H1 (cell line): ENCODE results near the gene LPAR3. TPM values are rescaled to one million over a fixed set of nuclear protein-coding genes. Genes with fewer than 3 reads are reported as not detected.

ENCODE experiments used
- CREB1 ChIP-seq: IDR thresholded peaks from 2 replicates; pipeline ENCODE4 v1.6.1; 2012; ENCODE audit warnings: inconsistent platforms
- EZH2 ChIP-seq: fragments of 200-600 bp; sonication (generic); IDR thresholded peaks from 2 replicates; pipeline ENCODE4 v1.7.1; 2012; ENCODE audit warnings: low read depth, mild to moderate bottlenecking, moderate library complexity, low read length, inconsistent platforms; ENCODE audit not compliant: severe bottlenecking
- HDAC6 ChIP-seq: IDR thresholded peaks from one replicate; pipeline ENCODE4 v1.7.1; 2012; ENCODE audit warnings: low read depth, mild to moderate bottlenecking, inconsistent platforms, low read length, moderate library complexity
- KDM1A ChIP-seq: fragments of 200-600, 300-600 bp; sonication (generic); IDR thresholded peaks from 2 replicates; pipeline ENCODE4 v1.7.1; 2016; ENCODE audit warnings: mild to moderate bottlenecking, low read length, borderline replicate concordance
- POLR2AphosphoS5 ChIP-seq: IDR thresholded peaks from 2 replicates; pipeline ENCODE4 v1.6.1; 2011; ENCODE audit warnings: low read depth, low read length
- RFX5 ChIP-seq: IDR thresholded peaks from 2 replicates; pipeline ENCODE4 v1.6.1; 2011; ENCODE audit warnings: low read depth, low read length, improper control_type of control experiment, borderline replicate concordance
- polyA plus RNA-seq, 7 experiments: library from polyadenylated mRNA; depleted of rRNA in 3 of 7; stranded (reverse) in 5 of 7; unstranded in 2 of 7; fragments of >200 nt in 5 of 7; fragments of 200-250 nt in 2 of 7; gene quantifications; 1 replicate in 5 of 7; 2 replicates in 1 of 7; 4 replicates in 1 of 7; pipeline versions ENCODE4 v1.2.1 to v1.2.3, GENCODE V29; 2011 to 2013; ENCODE audit warnings: missing spikeins in 2 of 7, mixed read lengths in 2 of 7
- total RNA-seq: library from RNA; stranded (reverse); fragmentation: NEBNext Ultra II Directional; extraction: Animal tissue kit (Norgen Biotek cat#: 25700); gene quantifications from 2 replicates; pipeline ENCODE4 v1.2.1, GENCODE V29; 2021

The LPAR3 gene
- total and polyA plus RNA-seq, 2 of the 8 experiments (the other 6 are each of a cell fraction or from before 2014, with no cell fraction given): 17.1 to 25.4 TPM

GRCh38 chr1:84833194-84833593 lies 59.8 kb downstream of the LPAR3 start (continued):
- TF ChIP-seq RFX5: no peak
- no peak for TF ChIP-seq POLR2AphosphoS5
- no peak for TF ChIP-seq CREB1
- TF ChIP-seq HDAC6: no peak
- TF ChIP-seq EZH2: no peak
- no peak for TF ChIP-seq KDM1A
